ENCODE results near the gene PDPN.

The PDPN gene

DNA sequence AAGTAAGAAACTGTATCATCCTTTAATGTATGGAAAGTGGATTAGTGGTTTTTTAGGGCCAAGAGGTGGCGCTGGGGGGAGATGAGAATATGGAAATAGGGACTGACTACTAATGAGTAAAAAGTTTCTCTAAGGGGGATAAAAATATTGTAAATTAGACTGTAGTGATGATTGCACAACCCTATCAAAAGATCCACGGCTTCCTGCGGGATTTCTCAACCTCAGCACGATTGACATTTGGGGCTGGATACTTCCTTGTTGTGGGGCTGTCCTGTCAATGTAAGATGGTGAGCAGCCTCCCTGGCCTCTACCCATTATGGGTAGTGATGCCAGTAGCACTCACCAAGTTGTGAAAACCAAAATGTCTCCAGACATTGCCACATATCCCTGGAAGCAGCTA lies 80.3 kb downstream of the PDPN start:
- H3K27ac ChIP-seq (ENCODE audit: extremely low read depth, low read depth, low read length), result no peak overlapping the region
- H3K4me3 ChIP-seq (ENCODE audit: low read depth, low read length), result no peak overlapping the region
- H3K9me3 ChIP-seq (ENCODE audit: control insufficient read depth, insufficient read depth, low read depth, low read length), result no peaks in the 10 kb centered on the region
- H3K4me1 ChIP-seq (ENCODE audit: control insufficient read depth, insufficient read depth, low read length), result no peaks in the 10 kb centered on the region
- ChIA-PET CTCF (interaction anchor here (0.5 to 2.1 kb wide), 4 partner anchors 14 to 414 kb away, joined by 3 to 6 read pairs (median 5); no protein-coding TSS in a partner anchor), POLR2A (no interaction called here)
- H3K36me3 ChIP-seq (ENCODE audit: control insufficient read depth in 2 of 2, insufficient read depth in 1 of 2, low read length in 2 of 2), result no peaks in the 10 kb centered on the region
- TF ChIP-seq ZNF701 (tag by site-specific recombination; IDR thresholded peaks at IDR 0.05) (no peak), ZSCAN23 (tag by site-specific recombination; IDR thresholded peaks at IDR 0.05) (no peak), REPIN1 (tag by site-specific recombination; IDR thresholded peaks at IDR 0.05; ENCODE audit: low read depth) (no peak), ZNF585B (tag by site-specific recombination; IDR thresholded peaks at IDR 0.05) (no peak), ZNF121 (tag by site-specific recombination; IDR thresholded peaks at IDR 0.05) (no peak), ZNF544 (tag by site-specific recombination; IDR thresholded peaks at IDR 0.05) (no peak), KLF9 (tag by site-specific recombination; IDR thresholded peaks at IDR 0.05; ENCODE audit: low read depth) (no peak), KLF1 (tag by site-specific recombination; IDR thresholded peaks at IDR 0.05) (no peak)

GRCh38 chr1:13664451-13664850 lies 80.8 kb downstream of the PDPN start:
- no peaks in the 10 kb centered on the region for H3K4me1 ChIP-seq (ENCODE audit: control insufficient read depth, insufficient read depth, low read length)

GRCh38 chr1:13666317-13666716 lies 82.7 kb downstream of the PDPN start:
- POLR2A ChIA-PET, result no interaction called here

More at GRCh38 chr1:13664451-13664850, 80.8 kb downstream of the PDPN start:
- POLR2A ChIA-PET, result no interaction called here
- no peaks in the 10 kb centered on the region for H3K9me3 ChIP-seq (ENCODE audit: control insufficient read depth, insufficient read depth, low read depth, low read length)
- H3K27ac ChIP-seq (ENCODE audit: extremely low read depth, low read depth, low read length), result no peak overlapping the region
- CTCF ChIA-PET, result interaction anchor here (0.5 to 2.5 kb wide), 8 partner anchors 14 to 413 kb away, joined by 3 to 17 read pairs (median 5); no protein-coding TSS in a partner anchor
- H3K4me3 ChIP-seq (ENCODE audit: low read depth, low read length), result no peak overlapping the region
- no peaks in the 10 kb centered on the region for H3K36me3 ChIP-seq (ENCODE audit: control insufficient read depth in 2 of 2, insufficient read depth in 1 of 2, low read length in 2 of 2)
- TF ChIP-seq, protein P1, sequence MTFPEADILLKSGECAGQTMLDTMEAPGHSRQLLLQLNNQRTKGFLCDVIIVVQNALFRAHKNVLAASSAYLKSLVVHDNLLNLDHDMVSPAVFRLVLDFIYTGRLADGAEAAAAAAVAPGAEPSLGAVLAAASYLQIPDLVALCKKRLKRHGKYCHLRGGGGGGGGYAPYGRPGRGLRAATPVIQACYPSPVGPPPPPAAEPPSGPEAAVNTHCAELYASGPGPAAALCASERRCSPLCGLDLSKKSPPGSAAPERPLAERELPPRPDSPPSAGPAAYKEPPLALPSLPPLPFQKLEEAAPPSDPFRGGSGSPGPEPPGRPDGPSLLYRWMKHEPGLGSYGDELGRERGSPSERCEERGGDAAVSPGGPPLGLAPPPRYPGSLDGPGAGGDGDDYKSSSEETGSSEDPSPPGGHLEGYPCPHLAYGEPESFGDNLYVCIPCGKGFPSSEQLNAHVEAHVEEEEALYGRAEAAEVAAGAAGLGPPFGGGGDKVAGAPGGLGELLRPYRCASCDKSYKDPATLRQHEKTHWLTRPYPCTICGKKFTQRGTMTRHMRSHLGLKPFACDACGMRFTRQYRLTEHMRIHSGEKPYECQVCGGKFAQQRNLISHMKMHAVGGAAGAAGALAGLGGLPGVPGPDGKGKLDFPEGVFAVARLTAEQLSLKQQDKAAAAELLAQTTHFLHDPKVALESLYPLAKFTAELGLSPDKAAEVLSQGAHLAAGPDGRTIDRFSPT (tag by site-specific recombination; IDR thresholded peaks at IDR 0.05), result no peak
- TF ChIP-seq ZNF146 (tag by site-specific recombination; IDR thresholded peaks at IDR 0.05), result no peak
- TF ChIP-seq ZBTB1 (tag by site-specific recombination; IDR thresholded peaks at IDR 0.05), result no peak
- no peak for TF ChIP-seq ZNF433 (tag by site-specific recombination; IDR thresholded peaks at IDR 0.05; ENCODE audit: low read depth)
- TF ChIP-seq, protein P2, sequence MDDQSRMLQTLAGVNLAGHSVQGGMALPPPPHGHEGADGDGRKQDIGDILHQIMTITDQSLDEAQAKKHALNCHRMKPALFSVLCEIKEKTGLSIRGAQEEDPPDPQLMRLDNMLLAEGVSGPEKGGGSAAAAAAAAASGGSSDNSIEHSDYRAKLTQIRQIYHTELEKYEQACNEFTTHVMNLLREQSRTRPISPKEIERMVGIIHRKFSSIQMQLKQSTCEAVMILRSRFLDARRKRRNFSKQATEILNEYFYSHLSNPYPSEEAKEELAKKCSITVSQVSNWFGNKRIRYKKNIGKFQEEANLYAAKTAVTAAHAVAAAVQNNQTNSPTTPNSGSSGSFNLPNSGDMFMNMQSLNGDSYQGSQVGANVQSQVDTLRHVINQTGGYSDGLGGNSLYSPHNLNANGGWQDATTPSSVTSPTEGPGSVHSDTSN (CRISPR knock-in tag; IDR thresholded peaks at IDR 0.05), result no peak
- TF ChIP-seq OVOL3 (tag by site-specific recombination; IDR thresholded peaks at IDR 0.05), result no peak
- no peak for TF ChIP-seq ZEB2 (tag by site-specific recombination; IDR thresholded peaks at IDR 0.05)
- no peak for TF ChIP-seq MYNN (tag by site-specific recombination; IDR thresholded peaks at IDR 0.05; ENCODE audit: borderline replicate concordance)
- TF ChIP-seq ZNF155 (tag by site-specific recombination; IDR thresholded peaks at IDR 0.05), result no peak
- no peak for TF ChIP-seq ZNF585B (tag by site-specific recombination; IDR thresholded peaks at IDR 0.05)
- no peak for TF ChIP-seq BCL11B (tag by site-specific recombination; IDR thresholded peaks at IDR 0.05; ENCODE audit: low read depth)
- no peak for TF ChIP-seq KLF1 (tag by site-specific recombination; IDR thresholded peaks at IDR 0.05)
- no peak for TF ChIP-seq ZFP3 (tag by site-specific recombination; IDR thresholded peaks at IDR 0.05; ENCODE audit: low read depth)
- no peak for TF ChIP-seq ZNF10 (tag by site-specific recombination; IDR thresholded peaks at IDR 0.05)
- no peak for TF ChIP-seq ZNF324 (tag by site-specific recombination; IDR thresholded peaks at IDR 0.05)
- TF ChIP-seq ZXDB (tag by site-specific recombination; IDR thresholded peaks at IDR 0.05), result no peak

More at GRCh38 chr1:13666317-13666716, 82.7 kb downstream of the PDPN start:
- TF ChIP-seq GLI4 (tag by site-specific recombination; IDR thresholded peaks at IDR 0.05) (no peak), SP2 (tag by site-specific recombination; IDR thresholded peaks at IDR 0.05) (no peak), RBAK (tag by site-specific recombination; IDR thresholded peaks at IDR 0.05) (no peak), ZBTB1 (tag by site-specific recombination; IDR thresholded peaks at IDR 0.05) (no peak)
- no peaks in the 10 kb centered on the region for H3K9me3 ChIP-seq (ENCODE audit: control insufficient read depth, insufficient read depth, low read depth, low read length)
- no peaks in the 10 kb centered on the region for H3K36me3 ChIP-seq (ENCODE audit: control insufficient read depth in 2 of 2, insufficient read depth in 1 of 2, low read length in 2 of 2)
- CTCF ChIA-PET, result interaction anchor here (0.6 to 2.5 kb wide), 15 partner anchors 10 to 297 kb away, joined by 3 to 17 read pairs (median 4); no protein-coding TSS in a partner anchor
- no peak overlapping the region for H3K4me3 ChIP-seq (ENCODE audit: low read depth, low read length)
- no peak overlapping the region for H3K27ac ChIP-seq (ENCODE audit: extremely low read depth, low read depth, low read length)
- no peaks in the 10 kb centered on the region for H3K4me1 ChIP-seq (ENCODE audit: control insufficient read depth, insufficient read depth, low read length)

Data from HEK293 (cell line).